C4-2B (cell line): ENCODE measurements around the gene GEMIN4.

Experiments
- ZFX ChIP-seq: fragments of 450-650 bp; IDR thresholded peaks from 2 replicates; pipeline ENCODE4 v1.6.1; 2017
- TF ChIP-seq, protein P1 (sequence below): fragments of 450-650 bp; conservative IDR thresholded peaks from 2 replicates; pipeline ENCODE4 v1.5.1; 2017; ENCODE audit warnings: mild to moderate bottlenecking

DNA sequence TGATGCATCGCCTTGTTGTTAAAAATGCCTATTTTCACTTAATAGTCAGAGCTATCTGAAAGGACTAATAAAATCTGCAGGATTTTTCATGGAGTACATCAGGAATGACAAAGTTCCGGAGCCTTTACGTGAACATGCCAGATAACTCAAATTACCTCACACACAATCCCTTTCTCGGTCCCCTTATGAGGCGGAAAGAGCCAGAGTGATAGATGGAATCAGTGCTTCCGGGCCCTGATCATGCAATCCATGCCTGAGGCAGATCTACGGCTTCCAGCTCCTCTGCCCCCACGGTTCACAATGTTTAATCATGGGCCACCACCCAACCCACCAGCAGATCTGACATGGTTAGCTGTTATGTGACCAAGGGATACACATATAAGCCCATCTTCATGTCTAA, 54.4 kb downstream of the GEMIN4 start:
- TF ChIP-seq, protein P1, sequence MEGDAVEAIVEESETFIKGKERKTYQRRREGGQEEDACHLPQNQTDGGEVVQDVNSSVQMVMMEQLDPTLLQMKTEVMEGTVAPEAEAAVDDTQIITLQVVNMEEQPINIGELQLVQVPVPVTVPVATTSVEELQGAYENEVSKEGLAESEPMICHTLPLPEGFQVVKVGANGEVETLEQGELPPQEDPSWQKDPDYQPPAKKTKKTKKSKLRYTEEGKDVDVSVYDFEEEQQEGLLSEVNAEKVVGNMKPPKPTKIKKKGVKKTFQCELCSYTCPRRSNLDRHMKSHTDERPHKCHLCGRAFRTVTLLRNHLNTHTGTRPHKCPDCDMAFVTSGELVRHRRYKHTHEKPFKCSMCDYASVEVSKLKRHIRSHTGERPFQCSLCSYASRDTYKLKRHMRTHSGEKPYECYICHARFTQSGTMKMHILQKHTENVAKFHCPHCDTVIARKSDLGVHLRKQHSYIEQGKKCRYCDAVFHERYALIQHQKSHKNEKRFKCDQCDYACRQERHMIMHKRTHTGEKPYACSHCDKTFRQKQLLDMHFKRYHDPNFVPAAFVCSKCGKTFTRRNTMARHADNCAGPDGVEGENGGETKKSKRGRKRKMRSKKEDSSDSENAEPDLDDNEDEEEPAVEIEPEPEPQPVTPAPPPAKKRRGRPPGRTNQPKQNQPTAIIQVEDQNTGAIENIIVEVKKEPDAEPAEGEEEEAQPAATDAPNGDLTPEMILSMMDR, result no peak
- no peak for TF ChIP-seq ZFX
